ENCODE results near the gene RIN1.
"Not testable (repeated sequence)": the region's sequence is repeated elsewhere in the genome, so short reads cannot be mapped to it uniquely, and the experiment has no call there.

Gene RIN1, protein sequence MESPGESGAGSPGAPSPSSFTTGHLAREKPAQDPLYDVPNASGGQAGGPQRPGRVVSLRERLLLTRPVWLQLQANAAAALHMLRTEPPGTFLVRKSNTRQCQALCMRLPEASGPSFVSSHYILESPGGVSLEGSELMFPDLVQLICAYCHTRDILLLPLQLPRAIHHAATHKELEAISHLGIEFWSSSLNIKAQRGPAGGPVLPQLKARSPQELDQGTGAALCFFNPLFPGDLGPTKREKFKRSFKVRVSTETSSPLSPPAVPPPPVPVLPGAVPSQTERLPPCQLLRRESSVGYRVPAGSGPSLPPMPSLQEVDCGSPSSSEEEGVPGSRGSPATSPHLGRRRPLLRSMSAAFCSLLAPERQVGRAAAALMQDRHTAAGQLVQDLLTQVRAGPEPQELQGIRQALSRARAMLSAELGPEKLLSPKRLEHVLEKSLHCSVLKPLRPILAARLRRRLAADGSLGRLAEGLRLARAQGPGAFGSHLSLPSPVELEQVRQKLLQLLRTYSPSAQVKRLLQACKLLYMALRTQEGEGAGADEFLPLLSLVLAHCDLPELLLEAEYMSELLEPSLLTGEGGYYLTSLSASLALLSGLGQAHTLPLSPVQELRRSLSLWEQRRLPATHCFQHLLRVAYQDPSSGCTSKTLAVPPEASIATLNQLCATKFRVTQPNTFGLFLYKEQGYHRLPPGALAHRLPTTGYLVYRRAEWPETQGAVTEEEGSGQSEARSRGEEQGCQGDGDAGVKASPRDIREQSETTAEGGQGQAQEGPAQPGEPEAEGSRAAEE

DNA sequence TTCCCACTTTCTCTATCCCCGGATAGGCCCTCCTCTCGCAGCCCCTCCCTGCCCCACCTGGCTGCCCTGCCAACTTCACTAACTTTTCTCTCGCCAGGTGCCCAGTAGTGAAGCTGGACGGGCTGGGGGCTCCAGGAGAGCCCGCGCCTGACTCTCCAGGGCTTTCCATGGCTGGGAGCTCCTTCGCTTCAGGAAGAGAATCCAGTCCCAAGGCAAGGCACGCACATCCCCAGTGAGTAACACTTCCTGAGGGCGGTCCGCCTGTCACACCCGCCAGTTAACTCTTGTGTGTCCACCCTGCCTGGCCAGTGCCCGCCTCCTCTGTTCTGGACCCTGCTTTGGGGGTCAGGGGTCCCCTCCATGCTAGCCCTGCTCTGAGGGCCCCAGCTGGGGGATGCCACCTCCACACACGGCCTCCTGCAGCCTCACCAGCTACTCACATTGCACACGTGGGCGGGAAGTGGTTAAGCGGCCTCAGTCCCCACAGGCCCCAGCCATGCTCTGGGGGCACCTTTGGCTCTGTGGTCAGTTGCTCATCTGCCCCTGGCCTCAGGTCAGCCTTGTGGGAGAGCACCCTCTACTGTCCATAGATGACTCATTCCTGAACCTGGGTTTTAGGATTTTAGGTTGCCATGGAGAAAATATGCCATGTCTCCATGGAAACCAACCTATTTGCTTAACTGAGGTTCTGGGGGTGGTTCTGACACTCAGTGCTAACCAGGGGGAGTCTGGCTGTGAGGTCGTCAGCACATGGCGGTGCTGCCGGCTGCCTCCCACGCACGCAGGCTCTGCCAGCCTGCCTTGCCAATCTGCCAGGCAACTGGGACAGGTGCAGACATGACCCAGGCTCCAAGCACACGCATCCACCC lies at the start of gene RIN1:
Gene RIN1 (minus strand): TSS at position 201 of the 869 bp plus-strand sequence. CDS start 32 bp downstream, at position 169.
- DNase-seq (ENCODE audit: low spot score): peak; percentile 87
- in situ Hi-C loops (cut with MboI; ENCODE audit: low pct_unique_long_range_greater_than_20kb, low sequenced_read_pairs, unreplicated experiment): no loop called here
- TF ChIP-seq, protein P1, sequence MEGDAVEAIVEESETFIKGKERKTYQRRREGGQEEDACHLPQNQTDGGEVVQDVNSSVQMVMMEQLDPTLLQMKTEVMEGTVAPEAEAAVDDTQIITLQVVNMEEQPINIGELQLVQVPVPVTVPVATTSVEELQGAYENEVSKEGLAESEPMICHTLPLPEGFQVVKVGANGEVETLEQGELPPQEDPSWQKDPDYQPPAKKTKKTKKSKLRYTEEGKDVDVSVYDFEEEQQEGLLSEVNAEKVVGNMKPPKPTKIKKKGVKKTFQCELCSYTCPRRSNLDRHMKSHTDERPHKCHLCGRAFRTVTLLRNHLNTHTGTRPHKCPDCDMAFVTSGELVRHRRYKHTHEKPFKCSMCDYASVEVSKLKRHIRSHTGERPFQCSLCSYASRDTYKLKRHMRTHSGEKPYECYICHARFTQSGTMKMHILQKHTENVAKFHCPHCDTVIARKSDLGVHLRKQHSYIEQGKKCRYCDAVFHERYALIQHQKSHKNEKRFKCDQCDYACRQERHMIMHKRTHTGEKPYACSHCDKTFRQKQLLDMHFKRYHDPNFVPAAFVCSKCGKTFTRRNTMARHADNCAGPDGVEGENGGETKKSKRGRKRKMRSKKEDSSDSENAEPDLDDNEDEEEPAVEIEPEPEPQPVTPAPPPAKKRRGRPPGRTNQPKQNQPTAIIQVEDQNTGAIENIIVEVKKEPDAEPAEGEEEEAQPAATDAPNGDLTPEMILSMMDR (IDR thresholded peaks at IDR 0.05; ENCODE audit: extremely low read depth, insufficient read depth, missing control alignments): peak; percentile 42

GRCh38 chr11:66384316-66384715 lies 48.1 kb upstream of the RIN1 start:
- DNase-seq (ENCODE audit: low spot score); in situ Hi-C loops (cut with MboI; ENCODE audit: low pct_unique_long_range_greater_than_20kb, low sequenced_read_pairs, unreplicated experiment): not testable (repeated sequence)

GRCh38 chr11:66380264-66380663 lies 44.0 kb upstream of the RIN1 start:
- in situ Hi-C loops (cut with MboI; ENCODE audit: low pct_unique_long_range_greater_than_20kb, low sequenced_read_pairs, unreplicated experiment): not testable (repeated sequence)

GRCh38 chr11:66373690-66374287 lies 37.6 kb upstream of the RIN1 start:
- in situ Hi-C loops (cut with MboI; ENCODE audit: low pct_unique_long_range_greater_than_20kb, low sequenced_read_pairs, unreplicated experiment); DNase-seq (ENCODE audit: low spot score): not testable (repeated sequence)

More at GRCh38 chr11:66380264-66380663, 44.0 kb upstream of the RIN1 start:
- not testable (repeated sequence) for DNase-seq (ENCODE audit: low spot score)

DNA sequence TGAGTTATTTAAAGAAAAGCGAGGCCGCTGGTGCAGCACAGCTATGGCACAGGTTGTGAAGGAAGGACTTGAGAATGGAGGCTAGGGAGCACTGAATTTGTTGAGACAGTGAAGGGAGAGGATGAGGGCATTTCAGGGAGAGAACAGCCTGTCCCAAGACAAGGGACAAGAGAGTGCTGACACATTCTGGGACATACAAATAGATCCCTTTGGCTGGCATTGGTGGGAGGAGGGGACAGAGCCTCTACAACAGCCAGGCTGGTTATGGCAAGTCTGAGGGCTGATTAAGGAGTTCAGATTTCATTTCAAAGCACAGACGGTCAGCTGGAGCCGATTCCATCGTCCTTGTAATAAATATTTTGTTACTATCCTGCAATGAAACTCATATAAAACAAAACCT lies 37.0 kb upstream of the RIN1 start:
- TF ChIP-seq, protein P1 (IDR thresholded peaks at IDR 0.05; ENCODE audit: extremely low read depth, insufficient read depth, missing control alignments): no peak
- in situ Hi-C loops (cut with MboI; ENCODE audit: low pct_unique_long_range_greater_than_20kb, low sequenced_read_pairs, unreplicated experiment): no loop called here
- no peak for DNase-seq (ENCODE audit: low spot score)

DNA sequence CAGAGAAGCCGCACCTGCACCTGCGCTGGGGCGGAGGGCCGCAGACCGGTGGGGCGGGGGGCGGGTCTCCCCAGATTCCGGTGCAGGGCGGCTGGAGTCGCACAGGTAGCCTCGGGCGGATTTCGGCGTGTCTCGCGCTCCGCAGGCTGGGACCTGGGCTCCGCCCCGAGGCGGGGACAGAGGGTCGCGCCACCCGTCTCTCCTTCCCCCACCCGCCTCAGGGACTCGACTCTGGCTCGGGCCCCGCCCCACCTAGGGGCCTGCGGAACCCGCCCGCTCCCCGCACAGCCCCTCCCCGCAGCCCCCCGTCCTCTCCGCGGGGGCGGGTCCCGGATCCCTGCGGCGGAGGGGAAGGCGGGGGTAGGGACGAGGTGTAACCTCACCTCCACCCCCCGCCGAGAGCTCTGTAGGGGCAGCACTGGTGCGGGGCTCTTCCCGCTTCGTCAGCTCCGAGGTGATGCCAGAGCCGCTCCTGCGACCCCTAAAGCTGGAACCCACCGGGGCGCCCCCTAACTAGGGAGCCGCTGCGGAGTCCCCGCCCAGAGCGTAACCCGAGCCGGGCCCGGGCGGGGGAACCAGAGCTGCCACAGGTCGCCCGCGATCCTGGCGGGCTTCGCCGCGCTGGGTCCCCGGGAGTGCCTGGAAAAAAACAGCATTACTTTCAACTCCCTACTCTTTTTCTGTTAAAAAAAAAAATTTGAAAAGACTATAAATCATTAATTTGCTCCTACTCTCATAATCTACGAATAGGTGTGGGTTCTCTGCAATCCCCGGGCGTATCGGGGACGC lies 35.6 kb upstream of the RIN1 start, which contains the start of gene SLC29A2:
Gene SLC29A2 (minus strand): TSS at position 134 of the 789 bp plus-strand sequence. CDS start 169 bp downstream, outside the sequence.
- TF ChIP-seq, protein P1 (IDR thresholded peaks at IDR 0.05; ENCODE audit: extremely low read depth, insufficient read depth, missing control alignments): no peak
- in situ Hi-C loops (cut with MboI; ENCODE audit: low pct_unique_long_range_greater_than_20kb, low sequenced_read_pairs, unreplicated experiment): no loop called here
- peak; percentile 89 for DNase-seq (ENCODE audit: low spot score)

- DNase-seq (ENCODE audit: low spot score): no peak
- in situ Hi-C loops (cut with MboI; ENCODE audit: low pct_unique_long_range_greater_than_20kb, low sequenced_read_pairs, unreplicated experiment): no loop called here
- TF ChIP-seq, protein P1 (IDR thresholded peaks at IDR 0.05; ENCODE audit: extremely low read depth, insufficient read depth, missing control alignments): no peak
Observed at GRCh38 chr11:66369073-66369894, 33.0 kb upstream of the RIN1 start.
